Endometrial microvascular endothelial cells (primary cell): ENCODE results near the gene TENT4B. TPM values are rescaled to one million over a fixed set of nuclear protein-coding genes. Genes with fewer than 3 reads are reported as not detected.
"Not testable (repeated sequence)": the region's sequence is repeated elsewhere in the genome, so short reads cannot be mapped to it uniquely, and the experiment has no call there.

Experiments used
- in situ Hi-C: cut with HindIII; loops from 2 replicates; pipeline ENCODE4 v1.10.0; 2017; ENCODE audit warnings: low sequenced_read_pairs, low pct_unique_long_range_greater_than_20kb; ENCODE audit errors: inconsistent ontology term
- total RNA-seq: library from RNA; depleted of rRNA; stranded (reverse); fragments of >200 nt; gene quantifications from one replicate; pipeline ENCODE4 v1.2.3, GENCODE V29; 2015; ENCODE audit errors: inconsistent ontology term

TENT4B gene
- total RNA-seq, 1 donor from 2014 or later = 10.8 TPM

GRCh38 chr16:50152351-50152806 lies 727 bp upstream of the TENT4B start:
- in situ Hi-C loops = no loop called here

- in situ Hi-C loops = no loop called here
Measured at GRCh38 chr16:50153596-50154419, 702 bp downstream of the TENT4B start.

GRCh38 chr16:50154420-50154950 lies 1.4 kb downstream of the TENT4B start:
- in situ Hi-C loops = no loop called here

- in situ Hi-C loops = no loop called here
Measured at GRCh38 chr16:50155925-50156324, 2.8 kb downstream of the TENT4B start.

GRCh38 chr16:50156590-50156989 lies 3.5 kb downstream of the TENT4B start:
- in situ Hi-C loops = no loop called here

GRCh38 chr16:50160495-50161164 lies 7.5 kb downstream of the TENT4B start:
- in situ Hi-C loops = no loop called here

- in situ Hi-C loops = no loop called here
Measured at GRCh38 chr16:50161950-50162349, 8.8 kb downstream of the TENT4B start.

- in situ Hi-C loops = no loop called here
Measured at GRCh38 chr16:50165473-50165872, 12.4 kb downstream of the TENT4B start.

- in situ Hi-C loops = no loop called here
Measured at GRCh38 chr16:50166511-50167500, 13.7 kb downstream of the TENT4B start.

- in situ Hi-C loops = no loop called here
Measured at GRCh38 chr16:50167556-50167955, 14.4 kb downstream of the TENT4B start.

- in situ Hi-C loops = no loop called here
Measured at GRCh38 chr16:50169555-50170096, 16.5 kb downstream of the TENT4B start.

- in situ Hi-C loops = not testable (repeated sequence)
Measured at GRCh38 chr16:50171773-50172172, 18.7 kb downstream of the TENT4B start.

GRCh38 chr16:50172195-50172922 lies 19.3 kb downstream of the TENT4B start:
- in situ Hi-C loops = no loop called here

GRCh38 chr16:50173316-50173715 lies 20.2 kb downstream of the TENT4B start:
- in situ Hi-C loops = no loop called here

- in situ Hi-C loops = no loop called here
Measured at GRCh38 chr16:50178491-50178941, 25.4 kb downstream of the TENT4B start.

- in situ Hi-C loops = no loop called here
Measured at GRCh38 chr16:50182441-50182840, 29.3 kb downstream of the TENT4B start.

- in situ Hi-C loops = no loop called here
Measured at GRCh38 chr16:50183316-50183715, 30.2 kb downstream of the TENT4B start.

GRCh38 chr16:50185005-50185505 lies 31.9 kb downstream of the TENT4B start:
- in situ Hi-C loops = no loop called here
